Naive thymus-derived CD8-positive, alpha-beta T cell (primary cell): Measurements from ENCODE around the gene RGS19. TPM values are rescaled to one million over a fixed set of nuclear protein-coding genes. Genes with fewer than 3 reads are reported as not detected.

ENCODE experiments used
- ATAC-seq, 2 donors: fragments of 150-1000 bp; cut with Tn5 transposase in 1 of 2; sonication (Bioruptor Pico), chemical (Tn5 transposase) in 1 of 2; 1 replicate in 1 of 2; 2 replicates in 1 of 2; pipeline ENCODE4 v1.10.0; 2021; ENCODE audit warnings: mild to moderate bottlenecking in 2 of 2, moderate library complexity in 2 of 2
- POLR2A ChIA-PET: fragments of 350-600 bp; sonication (Branson Sonifier 250); formaldehyde crosslinking; loops from one replicate; lab custom pipeline; 2021; ENCODE audit warnings: antibody characterized with exemption; lab: Charles Lee
- DNase-seq, 10 donors: peaks; one replicate each; pipeline versions ENCODE4 v3.0.0 to v3.0.0-alpha.2; 2020 to 2022
- H3K27ac Mint-ChIP-seq, 10 donors: one replicate each; pipeline ENCODE4 v1.8.0; 2020 to 2022; ENCODE audit warnings: mild to moderate bottlenecking in 10 of 10, mixed read lengths in 10 of 10, moderate library complexity in 4 of 10, inconsistent platforms in 1 of 10
- H3K27me3 Mint-ChIP-seq, 5 donors: one replicate each; pipeline ENCODE4 v1.8.0; 2021 to 2022; ENCODE audit warnings: mixed read lengths in 5 of 5
- H3K36me3 Mint-ChIP-seq, 3 donors: one replicate each; pipeline ENCODE4 v1.8.0; 2020 to 2022; ENCODE audit warnings: mixed read lengths in 3 of 3, mild to moderate bottlenecking in 2 of 3, inconsistent platforms in 1 of 3
- H3K4me1 Mint-ChIP-seq, 4 donors: one replicate each; pipeline ENCODE4 v1.8.0; 2021 to 2022; ENCODE audit warnings: mixed read lengths in 4 of 4
- H3K4me3 Mint-ChIP-seq, 10 donors: one replicate each; pipeline ENCODE4 v1.8.0; 2020 to 2022; ENCODE audit warnings: mild to moderate bottlenecking in 10 of 10, mixed read lengths in 10 of 10, moderate library complexity in 6 of 10, inconsistent platforms in 1 of 10
- H3K9me3 Mint-ChIP-seq, 9 donors: one replicate each; pipeline ENCODE4 v1.8.0; 2020 to 2022; ENCODE audit warnings: mixed read lengths in 9 of 9, mild to moderate bottlenecking in 3 of 9, inconsistent platforms in 1 of 9, moderate library complexity in 1 of 9
- polyA plus RNA-seq, 3 donors: library from polyadenylated mRNA; unstranded; fragments of 300-500 nt; fragmentation: Illumina TruSeq; gene quantifications; one replicate each; pipeline ENCODE4 v1.2.3, GENCODE V29; 2021
- total RNA-seq, 8 experiments: library from RNA in 2 of 8; stranded (reverse) in 2 of 8; gene quantifications; one replicate each; pipeline ENCODE4 v1.2.3 and lab custom pipeline; 2021 to 2026

RGS19 gene
- total and polyA plus RNA-seq, 5 experiments from 2014 or later = 16.9 to 67.5 (median 50.9) TPM

DNA sequence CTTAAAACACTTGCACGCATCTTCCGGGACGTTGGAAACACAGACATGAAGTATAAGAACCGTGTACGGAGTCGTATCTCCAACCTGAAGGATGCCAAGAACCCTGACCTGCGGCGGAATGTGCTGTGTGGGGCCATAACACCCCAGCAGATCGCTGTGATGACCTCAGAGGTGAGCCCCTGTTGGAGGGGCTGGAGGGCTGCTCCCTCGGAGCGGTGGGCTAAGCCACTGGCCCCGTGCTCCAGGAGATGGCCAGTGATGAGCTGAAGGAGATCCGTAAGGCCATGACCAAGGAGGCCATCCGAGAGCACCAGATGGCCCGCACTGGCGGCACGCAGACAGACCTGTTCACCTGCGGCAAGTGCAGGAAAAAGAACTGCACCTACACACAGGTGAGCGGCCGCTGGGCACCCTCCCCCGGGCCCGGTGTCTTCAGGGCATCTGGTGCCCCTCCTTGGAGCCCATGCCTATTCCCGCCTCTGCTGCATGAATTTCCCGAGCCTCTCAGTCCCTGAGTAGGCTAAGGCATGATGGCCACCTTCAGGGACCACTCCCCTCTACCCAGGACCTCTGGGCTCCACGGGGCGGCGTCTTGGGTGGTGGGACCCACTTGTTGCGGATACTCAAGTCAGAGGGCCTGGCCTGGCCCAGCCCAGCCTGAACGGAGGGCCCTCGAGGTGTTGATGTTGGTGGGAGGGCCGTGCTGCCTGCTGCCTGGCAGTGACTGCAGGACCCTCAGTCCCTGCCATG lies 8.9 kb downstream of the RGS19 start:
- Mint-ChIP-seq H3K27me3 (no peaks in the 10 kb centered on the region), H3K4me1 (peaks cover 14 to 43% (median 32%) of the 10 kb centered on the region in 4 donors), H3K27ac (peak overlapping the region in 2 of 10 donors; percentile 10 to 20), H3K9me3 (no peaks in the 10 kb centered on the region), H3K4me3 (no peak overlapping the region), H3K36me3 (peaks cover 0 to 22% (median 0%) of the 10 kb centered on the region in 3 donors)
- POLR2A ChIA-PET = interaction anchor here (4.9 kb wide), 1 partner anchor 7 kb away, joined by 47 read pairs; the partner anchor contains the start of genes OPRL1 and RGS19
- ATAC-seq (no peak), DNase-seq (no peak)

DNA sequence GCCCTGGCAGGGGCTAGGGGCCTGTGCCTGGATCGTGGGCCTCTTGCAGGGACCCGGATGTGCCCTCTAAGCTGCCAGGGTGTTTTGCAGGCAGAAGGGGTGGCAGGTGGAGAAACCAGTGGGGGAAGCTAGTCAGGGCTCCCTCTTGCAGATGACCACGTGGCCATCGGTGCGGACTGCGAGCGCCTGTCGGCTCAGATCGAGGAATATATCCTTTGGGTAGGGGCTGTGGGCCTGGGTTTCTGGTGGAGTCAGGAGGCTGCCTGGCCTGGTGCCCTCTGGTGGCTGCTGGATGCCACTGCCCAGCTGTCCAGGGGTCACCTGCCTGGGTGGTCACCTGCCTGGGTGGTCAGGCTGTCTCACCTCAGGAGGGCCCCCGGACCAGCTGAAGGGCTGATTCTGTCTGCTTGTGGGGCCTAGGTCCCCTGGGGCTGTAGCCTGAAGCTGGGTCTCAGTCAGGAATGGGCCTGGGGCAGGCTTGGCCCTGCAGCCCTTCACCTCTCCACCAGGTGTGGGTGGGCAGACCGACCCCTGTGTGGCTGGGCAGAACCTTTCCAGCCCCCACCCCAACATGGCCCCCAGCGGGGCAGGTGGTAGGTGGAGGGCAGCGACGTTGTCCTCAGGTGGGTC lies 9.6 kb downstream of the RGS19 start:
- DNase-seq (no peak), ATAC-seq (no peak)
- POLR2A ChIA-PET = interaction anchor here (1.0 to 4.9 kb wide), 2 partner anchors 8 to 89 kb away, joined by 3 to 47 read pairs; partner anchors contain the start of genes OPRL1, PRPF6 and RGS19
- Mint-ChIP-seq H3K36me3 (peaks cover 0 to 16% (median 0%) of the 10 kb centered on the region in 3 donors), H3K4me1 (peaks cover 16 to 47% (median 36%) of the 10 kb centered on the region in 4 donors), H3K4me3 (no peak overlapping the region), H3K27me3 (no peaks in the 10 kb centered on the region), H3K27ac (peak overlapping the region in 1 of 10 donors; percentile 32), H3K9me3 (no peaks in the 10 kb centered on the region)

DNA sequence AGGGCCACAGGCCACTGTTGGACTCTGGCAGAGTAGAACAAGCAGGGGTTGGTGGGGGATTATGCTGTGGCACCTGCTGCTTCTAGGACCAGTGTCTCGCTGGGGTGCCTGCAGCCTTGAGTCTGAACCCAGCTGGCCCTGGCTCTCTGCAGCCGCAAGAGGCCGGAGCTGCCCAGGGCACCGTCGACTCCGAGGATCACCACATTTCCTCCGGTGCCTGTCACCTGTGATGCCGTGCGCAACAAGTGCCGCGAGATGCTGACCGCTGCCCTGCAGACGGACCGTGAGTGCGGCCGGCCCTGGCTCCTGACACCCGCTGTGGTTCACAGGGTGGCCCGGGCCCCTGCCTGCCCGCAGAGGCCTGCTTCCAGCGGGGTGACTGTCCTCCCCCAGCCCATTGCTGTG lies 10.1 kb downstream of the RGS19 start:
- Mint-ChIP-seq H3K9me3 (no peaks in the 10 kb centered on the region), H3K4me1 (peaks cover 20 to 52% (median 41%) of the 10 kb centered on the region in 4 donors), H3K36me3 (peaks cover 0 to 10% (median 0%) of the 10 kb centered on the region in 3 donors), H3K4me3 (no peak overlapping the region), H3K27ac (no peak overlapping the region), H3K27me3 (no peaks in the 10 kb centered on the region)
- ATAC-seq (no peak), DNase-seq (no peak)
- POLR2A ChIA-PET = interaction anchor here (1.0 to 4.9 kb wide), 2 partner anchors 9 to 89 kb away, joined by 3 to 47 read pairs; partner anchors contain the start of genes OPRL1, PRPF6 and RGS19

DNA sequence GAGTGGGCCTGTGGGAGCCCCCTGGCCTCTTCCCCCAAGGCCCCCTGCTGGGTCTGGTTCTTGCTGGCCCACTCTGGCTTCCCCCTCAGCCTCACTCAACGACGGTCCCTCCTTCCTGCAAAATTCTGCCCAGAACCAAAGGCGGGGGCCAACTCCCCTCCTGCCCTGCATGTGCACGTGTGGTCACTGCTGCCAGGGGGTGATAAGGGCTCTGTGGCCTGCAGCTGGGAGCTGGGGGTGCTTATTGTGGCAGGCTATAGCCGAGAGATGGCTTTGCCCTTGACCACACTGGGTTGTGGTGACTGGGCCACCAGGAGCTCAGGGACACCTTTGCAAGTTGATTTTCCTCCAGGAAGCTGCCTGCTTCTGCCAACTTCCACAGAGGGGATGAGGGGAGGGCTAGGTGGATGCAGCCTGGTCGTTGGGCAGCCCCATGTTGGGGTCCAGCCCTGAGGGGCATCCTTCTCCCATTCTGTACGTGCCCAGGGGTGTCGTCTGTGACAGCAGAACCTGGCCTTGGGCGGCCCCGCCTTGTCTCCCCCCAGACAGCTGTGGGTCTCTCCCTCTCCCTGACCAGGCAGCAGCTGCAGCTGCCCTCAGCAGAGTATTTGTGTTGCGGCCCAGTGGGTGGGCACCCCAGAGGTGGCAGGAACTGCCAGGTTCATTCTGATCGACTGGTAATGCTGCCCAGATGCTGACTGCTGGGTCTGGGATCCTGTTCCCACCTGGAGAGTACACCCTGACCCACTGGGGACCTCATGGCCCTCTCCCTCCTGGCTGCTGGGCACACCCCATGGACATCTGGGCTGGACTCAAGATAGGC lies 10.7 kb downstream of the RGS19 start:
- POLR2A ChIA-PET = interaction anchor here (4.9 kb wide), 1 partner anchor 9 kb away, joined by 47 read pairs; the partner anchor contains the start of genes OPRL1 and RGS19
- Mint-ChIP-seq H3K27ac (peak overlapping the region in 3 of 10 donors; percentile 14 to 67 (median 27)), H3K9me3 (no peaks in the 10 kb centered on the region), H3K36me3 (peaks cover 0 to 6% (median 0%) of the 10 kb centered on the region in 3 donors), H3K4me3 (no peak overlapping the region), H3K4me1 (peaks cover 25 to 58% (median 48%) of the 10 kb centered on the region in 4 donors), H3K27me3 (no peaks in the 10 kb centered on the region)
- DNase-seq (no peak), ATAC-seq (no peak)

DNA sequence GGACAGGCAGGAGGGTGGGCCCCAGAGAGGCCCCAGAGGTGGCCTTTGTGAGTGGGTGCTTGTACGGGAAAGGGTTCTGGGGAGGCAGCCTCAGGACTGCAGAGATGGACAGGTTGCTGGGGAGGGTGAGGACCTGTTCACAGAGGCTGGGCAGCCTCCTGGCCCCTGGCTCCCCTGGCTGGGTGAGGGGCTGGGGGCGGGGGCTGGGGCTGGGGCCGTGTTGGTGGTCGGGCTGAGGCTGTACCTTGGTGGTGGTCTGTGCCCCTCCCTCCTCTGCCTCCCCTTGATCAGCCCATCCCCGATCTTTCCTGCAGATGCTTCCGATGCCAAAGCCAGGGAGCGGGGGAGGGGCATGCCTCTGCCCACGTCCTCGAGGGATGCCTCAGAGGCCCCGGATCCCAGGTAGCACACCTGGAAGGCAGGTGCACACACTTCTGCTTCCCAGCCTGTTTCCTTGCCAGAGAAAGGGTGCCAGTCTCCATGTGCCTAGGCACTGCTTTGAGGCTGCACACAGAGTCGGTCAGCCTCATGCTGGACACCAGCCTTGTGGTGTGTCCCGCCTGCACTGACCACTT lies 11.5 kb downstream of the RGS19 start:
- H3K4me1 Mint-ChIP-seq = peaks cover 25 to 55% (median 50%) of the 10 kb centered on the region in 4 donors
- H3K27me3 Mint-ChIP-seq = no peaks in the 10 kb centered on the region
- ATAC-seq (no peak), DNase-seq (no peak)
- peaks cover 0 to 2% (median 0%) of the 10 kb centered on the region in 3 donors for H3K36me3 Mint-ChIP-seq
- peak overlapping the region in 2 of 10 donors; percentile 14 to 67 for H3K27ac Mint-ChIP-seq
- no peak overlapping the region for H3K4me3 Mint-ChIP-seq
- POLR2A ChIA-PET = interaction anchor here (4.9 kb wide), 1 partner anchor 10 kb away, joined by 47 read pairs; the partner anchor contains the start of genes OPRL1 and RGS19
- no peaks in the 10 kb centered on the region for H3K9me3 Mint-ChIP-seq

DNA sequence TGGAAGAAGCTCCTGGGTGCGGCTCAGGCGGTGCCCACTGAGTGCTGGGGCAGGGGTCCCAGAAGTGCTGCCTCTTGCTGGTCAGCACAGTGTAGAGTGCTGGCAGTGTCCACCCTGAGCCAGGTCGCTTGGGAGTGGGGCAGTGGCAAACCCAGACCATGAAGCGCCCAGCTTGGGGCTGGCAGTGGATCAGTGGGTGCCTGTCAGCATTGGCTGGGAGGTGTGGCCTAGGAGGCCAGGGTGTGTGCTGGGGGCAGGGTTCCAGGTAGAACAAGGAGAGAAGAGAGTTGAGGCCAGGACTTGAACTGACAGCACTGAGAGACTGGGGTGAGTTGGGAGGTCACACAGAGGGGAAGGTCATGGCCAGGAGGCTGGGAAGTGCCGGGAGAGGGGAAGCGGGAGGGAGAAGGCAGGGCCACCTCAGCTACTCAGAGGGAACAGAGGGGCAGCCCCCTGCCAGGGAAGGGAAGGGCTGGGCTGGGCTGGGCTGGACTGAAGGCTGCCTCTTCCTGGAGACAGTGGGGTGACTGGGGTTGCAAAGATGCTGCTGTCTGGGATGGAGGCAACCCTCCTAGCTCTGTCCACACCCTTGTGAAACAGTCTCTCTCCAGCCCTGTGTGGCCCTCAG lies 12.2 kb downstream of the RGS19 start:
- Mint-ChIP-seq H3K4me3 (peak overlapping the region in 2 of 10 donors; percentile 7 to 22), H3K27me3 (no peaks in the 10 kb centered on the region), H3K4me1 (peaks cover 23 to 59% (median 50%) of the 10 kb centered on the region in 4 donors), H3K9me3 (no peaks in the 10 kb centered on the region), H3K36me3 (no peaks in the 10 kb centered on the region), H3K27ac (peak overlapping the region in 1 of 10 donors; percentile 62)
- DNase-seq (no peak), ATAC-seq (no peak)
- POLR2A ChIA-PET = interaction anchor here (4.9 kb wide), 1 partner anchor 11 kb away, joined by 47 read pairs; the partner anchor contains the start of genes OPRL1 and RGS19

DNA sequence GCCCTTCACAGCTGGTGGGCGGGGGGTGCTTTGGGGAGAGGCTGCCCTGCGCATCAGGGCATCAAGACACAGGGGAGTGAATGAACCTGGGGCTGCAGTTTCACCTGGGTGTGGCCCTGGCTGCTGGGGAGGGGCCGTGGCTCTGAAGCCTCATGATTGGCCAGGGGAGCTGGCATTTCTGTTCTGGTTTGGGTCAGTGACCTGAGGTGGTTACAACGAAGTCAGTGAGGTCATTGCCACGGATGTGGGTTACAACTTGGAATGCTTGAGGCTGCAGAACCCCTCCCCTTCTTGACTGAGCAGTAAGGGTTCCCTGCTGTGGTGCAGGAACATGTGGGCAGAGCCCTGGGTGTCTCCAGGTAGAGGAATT lies 13.4 kb downstream of the RGS19 start:
- H3K4me1 Mint-ChIP-seq = peaks cover 23 to 62% (median 51%) of the 10 kb centered on the region in 4 donors
- POLR2A ChIA-PET = interaction anchor here (0.6 to 4.9 kb wide), 2 partner anchors 12 to 81 kb away, joined by 3 to 47 read pairs; partner anchors contain the start of genes OPRL1 and RGS19
- no peaks in the 10 kb centered on the region for H3K9me3 Mint-ChIP-seq

DNA sequence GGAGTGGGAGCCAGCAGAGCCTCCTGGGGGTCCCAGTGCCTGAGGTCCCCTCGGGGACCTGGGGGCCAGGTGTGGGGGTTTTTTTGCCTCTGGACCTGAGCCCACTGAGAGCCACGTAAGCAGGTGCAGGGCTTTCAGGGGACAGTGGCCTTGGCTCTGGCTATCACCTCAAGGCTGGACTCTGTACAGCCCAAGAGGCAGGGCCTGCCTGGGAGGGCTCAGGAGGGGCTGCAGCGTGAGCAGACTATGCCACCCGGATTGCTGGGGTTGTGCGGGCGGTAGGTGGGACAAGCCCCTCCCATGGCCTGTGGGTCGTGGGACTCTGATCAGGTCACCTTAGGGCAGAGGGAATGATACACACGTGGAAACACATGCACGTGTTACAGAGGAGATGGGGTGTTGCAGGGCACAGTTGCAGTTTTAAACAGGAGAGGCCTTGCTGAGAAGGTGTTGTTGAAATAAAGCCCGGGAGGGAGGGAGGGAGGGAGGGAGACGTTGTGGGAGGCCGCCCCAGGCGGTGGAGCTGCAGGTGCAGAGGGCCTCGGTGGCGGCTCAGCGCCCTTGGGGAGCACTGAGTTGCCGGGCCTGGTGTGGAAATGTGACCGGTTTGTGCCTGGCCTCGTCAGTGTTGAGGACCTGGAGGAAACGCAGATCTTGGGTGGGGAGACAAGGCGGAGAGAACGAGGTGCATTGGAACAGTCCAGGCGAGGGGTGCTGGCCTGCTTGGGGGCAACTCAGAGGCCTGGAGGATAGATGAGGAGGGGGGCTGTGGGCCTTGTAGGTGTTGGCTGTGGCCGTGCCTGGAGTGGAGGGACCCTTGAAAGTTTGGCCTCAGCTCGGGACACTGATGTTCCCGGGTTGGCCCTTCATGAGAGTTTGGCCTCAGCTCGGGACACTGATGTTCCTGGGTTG lies 14.0 kb downstream of the RGS19 start:
- POLR2A ChIA-PET = interaction anchor here (1.5 to 4.9 kb wide), 3 partner anchors 12 to 109 kb away, joined by 3 to 47 read pairs (median 21); partner anchors contain the start of genes OPRL1 and RGS19
- ATAC-seq (peak in 1 of 2 donors; percentile 13), DNase-seq (no peak)
- Mint-ChIP-seq H3K27me3 (no peaks in the 10 kb centered on the region), H3K4me3 (peak overlapping the region; percentile 25 to 92 (median 67)), H3K36me3 (no peaks in the 10 kb centered on the region), H3K4me1 (peaks cover 23 to 57% (median 49%) of the 10 kb centered on the region in 4 donors), H3K9me3 (no peaks in the 10 kb centered on the region), H3K27ac (peak overlapping the region in 6 of 10 donors; percentile 64 to 89 (median 74))

More for the DNA sequence above, 13.4 kb downstream of the RGS19 start:
- H3K27ac Mint-ChIP-seq = peak overlapping the region in 9 of 10 donors; percentile 35 to 77 (median 65)
- peak in 1 of 2 donors; percentile 57 for ATAC-seq
- peak overlapping the region in 9 of 10 donors; percentile 2 to 92 (median 66) for H3K4me3 Mint-ChIP-seq
- no peaks in the 10 kb centered on the region for H3K27me3 Mint-ChIP-seq
- no peaks in the 10 kb centered on the region for H3K36me3 Mint-ChIP-seq
- DNase-seq = peak in 2 of 10 donors; percentile 37 to 47

DNA sequence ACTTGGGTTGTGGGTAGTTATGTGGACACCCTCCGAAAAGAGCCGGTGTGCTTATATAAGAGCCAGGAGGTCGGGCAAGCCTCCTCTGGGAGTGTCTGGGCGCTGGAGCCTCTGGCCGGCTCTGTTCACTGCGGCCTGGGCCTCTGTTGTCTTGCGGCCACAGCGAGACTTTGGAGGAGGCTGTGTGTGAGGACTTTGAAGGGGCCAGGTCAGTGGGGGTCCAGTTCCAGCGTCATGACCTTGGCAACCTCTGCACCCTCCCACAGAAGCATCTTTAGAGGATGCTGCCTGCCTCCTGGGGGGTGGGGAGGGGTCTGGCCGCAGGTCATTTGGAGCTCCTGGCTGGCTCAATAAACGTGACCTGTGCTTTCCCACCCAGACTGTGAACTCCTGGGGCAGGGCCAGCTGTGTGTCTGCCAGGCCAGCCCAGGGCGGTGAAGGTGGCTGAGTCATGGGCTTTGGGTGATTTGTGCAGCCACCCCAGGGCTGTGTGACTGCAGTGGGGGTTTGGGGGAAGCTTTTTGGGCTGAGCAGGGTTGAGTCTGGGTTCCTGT lies 15.1 kb downstream of the RGS19 start:
- Mint-ChIP-seq H3K36me3 (no peaks in the 10 kb centered on the region), H3K9me3 (no peaks in the 10 kb centered on the region), H3K27me3 (no peaks in the 10 kb centered on the region), H3K4me1 (peaks cover 23 to 53% (median 48%) of the 10 kb centered on the region in 4 donors), H3K4me3 (peak overlapping the region; percentile 79 to 92 (median 86)), H3K27ac (peak overlapping the region; percentile 20 to 92 (median 54))
- POLR2A ChIA-PET = interaction anchor here (0.5 to 2.0 kb wide), 3 partner anchors 13 to 107 kb away, joined by 3 to 21 read pairs (median 4); partner anchors contain the start of genes OPRL1 and RGS19
- DNase-seq (no peak), ATAC-seq (no peak)
